Esophagus muscularis mucosa (tissue), 3 donors: Measurements from ENCODE around the gene GOLGA7B.

Source experiments
- EP300 ChIP-seq: sonication (generic); formaldehyde crosslinking; IDR thresholded peaks from one replicate; pipeline ENCODE4 v1.6.1; 2017; ENCODE audit warnings: antibody characterized with exemption
- POLR2AphosphoS5 ChIP-seq, 2 donors: sonication (generic); formaldehyde crosslinking; IDR thresholded peaks; one replicate each; pipeline ENCODE4 v1.6.1; 2017; ENCODE audit warnings: antibody characterized with exemption in 2 of 2

DNA sequence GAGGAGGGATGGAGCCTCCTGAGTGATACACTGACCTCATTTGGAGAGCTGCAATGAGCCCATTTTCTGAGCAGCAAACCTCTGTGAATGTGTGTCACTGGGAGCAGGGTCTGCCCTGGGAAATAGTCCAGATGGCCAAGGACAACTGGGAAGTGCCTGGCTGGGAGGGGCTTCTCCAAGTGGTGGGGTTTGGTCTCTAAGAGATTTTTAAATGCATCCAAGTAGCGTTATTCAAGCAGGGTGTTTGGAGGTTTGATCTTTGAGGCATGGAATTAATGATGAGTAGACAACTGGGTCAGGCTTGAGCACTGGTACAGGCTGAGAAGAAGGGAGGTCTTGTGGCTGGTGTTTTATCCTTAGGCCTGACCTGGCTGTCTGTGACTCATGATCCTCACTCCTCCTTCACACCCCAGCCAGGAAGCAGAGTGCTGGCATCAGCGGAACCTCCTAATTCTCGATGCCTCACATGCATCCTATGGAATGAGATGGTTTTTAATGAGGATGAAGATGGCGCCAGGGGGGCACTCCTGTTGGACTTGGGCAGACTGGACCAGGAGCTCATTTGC, 3.3 kb downstream of the GOLGA7B start:
- TF ChIP-seq POLR2AphosphoS5 (IDR thresholded peaks at IDR 0.05) (no peak), EP300 (no peak)
